Endothelial cell of umbilical vein (primary cell): ENCODE results near the gene UPP1. TPM values are rescaled to one million over a fixed set of nuclear protein-coding genes. Genes with fewer than 3 reads are reported as not detected.

ENCODE experiments used
- BruUV-seq: library from RNA; stranded (reverse); fragments of 400-500 nt; replicated peaks from 2 replicates; lab custom pipeline; 2021; lab: Mats Ljungman, UMichigan
- CTCF ChIA-PET: fragments of 300-600, 350-600 bp; sonication (Branson Sonifier 250); formaldehyde crosslinking; loops from one replicate; lab custom pipeline; 2021; ENCODE audit warnings: antibody characterized with exemption, inconsistent platforms; lab: Charles Lee
- POLR2A ChIA-PET: fragments of 300-600, 350-600 bp; sonication (Branson Sonifier 250); formaldehyde crosslinking; loops from one replicate; lab custom pipeline; 2021; ENCODE audit warnings: antibody characterized with exemption, inconsistent platforms; lab: Charles Lee
- DNase-seq: peaks from one replicate; pipeline ENCODE4 v3.0.0-alpha.2; 2011; ENCODE audit warnings: low read depth, low spot score
- FAIRE-seq: peaks from 2 replicates; lab custom pipeline; 2011; peaks lifted over from hg19 to GRCh38; lab: Jason Lieb, UNC
- H2AFZ ChIP-seq: 2 replicates; pipeline ENCODE4 v1.6.0; 2012; ENCODE audit warnings: low read depth, low read length, control low read depth, inconsistent platforms
- H3K27ac ChIP-seq: 2 replicates; pipeline ENCODE4 v1.5.1; 2011; ENCODE audit warnings: low read depth, mild to moderate bottlenecking, control low read depth, low read length, moderate library complexity; ENCODE audit not compliant: insufficient read depth
- H3K27me3 ChIP-seq, 2 experiments: 2 replicates each; pipeline versions ENCODE4 v1.6.0 to v1.6.1; 2011; ENCODE audit warnings: low read length in 2 of 2, mixed read lengths in 1 of 2; ENCODE audit not compliant: control insufficient read depth in 2 of 2, insufficient read depth in 2 of 2
- H3K36me3 ChIP-seq, 2 experiments: 2 replicates in 1 of 2; 3 replicates in 1 of 2; pipeline ENCODE4 v1.5.1; 2011; ENCODE audit warnings: low read length in 2 of 2, mild to moderate bottlenecking in 1 of 2, moderate library complexity in 1 of 2; ENCODE audit not compliant: control insufficient read depth in 2 of 2, insufficient read depth in 2 of 2; ENCODE audit errors: extremely low read depth in 1 of 2
- H3K4me1 ChIP-seq: 3 replicates; pipeline ENCODE4 v1.5.1; 2011; ENCODE audit warnings: mild to moderate bottlenecking, low read length; ENCODE audit not compliant: control insufficient read depth, insufficient read depth; ENCODE audit errors: extremely low read depth
- H3K4me2 ChIP-seq: 2 replicates; pipeline ENCODE4 v1.6.1; 2011; ENCODE audit warnings: low read length, control low read depth, mixed read lengths; ENCODE audit not compliant: insufficient read depth
- H3K4me3 ChIP-seq, 3 experiments: fragments of 200-600 bp in 1 of 3; sonication (generic), shearing (Covaris generic) in 1 of 3; replicated peaks in 1 of 3; 2 replicates each; pipeline ENCODE4 v1.5.1; 2011 to 2016; ENCODE audit warnings: control low read depth in 3 of 3, low read length in 3 of 3, mild to moderate bottlenecking in 2 of 3, inconsistent platforms in 1 of 3, low read depth in 1 of 3, moderate library complexity in 1 of 3; ENCODE audit not compliant: insufficient read depth in 1 of 3
- H3K79me2 ChIP-seq: 2 replicates; pipeline ENCODE4 v1.6.0; 2012; ENCODE audit warnings: low read length, inconsistent platforms; ENCODE audit not compliant: control insufficient read depth, insufficient read depth
- H3K9ac ChIP-seq: replicated peaks from 2 replicates; pipeline ENCODE3; 2011; ENCODE audit warnings: low read length, control low read depth; ENCODE audit not compliant: insufficient read depth; ENCODE audit errors: extremely low read depth
- H3K9me1 ChIP-seq: replicated peaks from 3 replicates; pipeline ENCODE4 v1.6.0; 2011; ENCODE audit warnings: mild to moderate bottlenecking, low read length; ENCODE audit not compliant: control insufficient read depth, insufficient read depth; ENCODE audit errors: extremely low read depth
- H3K9me3 ChIP-seq: replicated peaks from 2 replicates; pipeline ENCODE4 v1.5.1; 2012; ENCODE audit warnings: low read length, inconsistent platforms; ENCODE audit not compliant: control insufficient read depth, insufficient read depth
- H4K20me1 ChIP-seq: replicated peaks from 2 replicates; pipeline ENCODE3; 2011; ENCODE audit warnings: mild to moderate bottlenecking, low read length; ENCODE audit not compliant: control insufficient read depth, insufficient read depth; ENCODE audit errors: extremely low read depth
- EZH2 ChIP-seq: IDR thresholded peaks from 2 replicates; pipeline ENCODE4 v1.6.1; 2012; ENCODE audit warnings: borderline replicate concordance, low read depth, mild to moderate bottlenecking, moderate library complexity, low read length, inconsistent platforms; ENCODE audit not compliant: severe bottlenecking
- FOS ChIP-seq: IDR thresholded peaks from 2 replicates; pipeline ENCODE4 v1.6.1; 2011; ENCODE audit warnings: mild to moderate bottlenecking, low read length, moderate library complexity, borderline replicate concordance; ENCODE audit not compliant: insufficient read depth
- GATA2 ChIP-seq: IDR thresholded peaks from 2 replicates; pipeline ENCODE4 v1.7.0; 2011; ENCODE audit warnings: low read depth, mild to moderate bottlenecking, moderate library complexity, mixed read lengths, low read length; ENCODE audit not compliant: insufficient read length, insufficient read depth
- JUN ChIP-seq: IDR thresholded peaks from 2 replicates; pipeline ENCODE4 v1.6.1; 2011; ENCODE audit warnings: borderline replicate concordance, low read depth; ENCODE audit not compliant: insufficient read length, insufficient read depth
- MYC ChIP-seq: IDR thresholded peaks from one replicate; pipeline ENCODE4 v1.6.1; 2011; ENCODE audit warnings: mild to moderate bottlenecking, low read depth, low read length
- POLR2A ChIP-seq: IDR thresholded peaks from 2 replicates; pipeline ENCODE4 v1.6.1; 2012; ENCODE audit warnings: low read depth, mild to moderate bottlenecking, control low read depth, low read length
- POLR2AphosphoS5 ChIP-seq: IDR thresholded peaks from 2 replicates; pipeline ENCODE4 v1.6.1; 2012; ENCODE audit warnings: low read depth, mild to moderate bottlenecking, control low read depth, low read length, moderate library complexity; ENCODE audit not compliant: insufficient read depth
- dilution Hi-C: fragments of 300-500 bp; cut with MboI; formaldehyde crosslinking; loops from one replicate; pipeline ENCODE4 v1.15.0; 2019; ENCODE audit warnings: low sequenced_read_pairs; ENCODE audit not compliant: extremely low pct_ligation_motif_present
- intact Hi-C: fragments of 100-400 bp; cut with micrococcal nuclease; formaldehyde crosslinking; loops from one replicate; pipeline ENCODE4 v1.10.0; 2022
- polyA plus RNA-seq, 4 experiments: library from polyadenylated mRNA; depleted of rRNA in 3 of 4; stranded (reverse) in 3 of 4; unstranded in 1 of 4; fragments of >200 nt; gene quantifications; 2 replicates each; pipeline versions ENCODE4 v1.2.1 to v1.2.3, GENCODE V29; 2011 to 2012; ENCODE audit warnings: missing spikeins in 1 of 4
- total RNA-seq: library from RNA; stranded (reverse); gene quantifications from 2 replicates; pipeline ENCODE4 v1.2.3, GENCODE V29; 2021
- TF ChIP-seq, protein P1 (sequence below), 2 donors: IDR thresholded peaks; 1 replicate in 1 of 2; 2 replicates in 1 of 2; pipeline ENCODE4 v1.5.1; 2011; ENCODE audit warnings: low read length in 2 of 2, mild to moderate bottlenecking in 2 of 2, moderate library complexity in 2 of 2, control low read depth in 1 of 2, inconsistent platforms in 1 of 2, low read depth in 1 of 2; ENCODE audit not compliant: insufficient read depth in 1 of 2; ENCODE audit errors: extremely low read depth in 1 of 2
- TF ChIP-seq, protein P2 (sequence below): IDR thresholded peaks from 2 replicates; pipeline ENCODE4 v1.6.1; 2011; ENCODE audit not compliant: insufficient read depth, insufficient read length

The UPP1 gene
- total and polyA plus RNA-seq, 2 donors (not counting 3 experiments of a cell fraction or from before 2014, with no cell fraction given) = 60.7 to 66.0 TPM

DNA sequence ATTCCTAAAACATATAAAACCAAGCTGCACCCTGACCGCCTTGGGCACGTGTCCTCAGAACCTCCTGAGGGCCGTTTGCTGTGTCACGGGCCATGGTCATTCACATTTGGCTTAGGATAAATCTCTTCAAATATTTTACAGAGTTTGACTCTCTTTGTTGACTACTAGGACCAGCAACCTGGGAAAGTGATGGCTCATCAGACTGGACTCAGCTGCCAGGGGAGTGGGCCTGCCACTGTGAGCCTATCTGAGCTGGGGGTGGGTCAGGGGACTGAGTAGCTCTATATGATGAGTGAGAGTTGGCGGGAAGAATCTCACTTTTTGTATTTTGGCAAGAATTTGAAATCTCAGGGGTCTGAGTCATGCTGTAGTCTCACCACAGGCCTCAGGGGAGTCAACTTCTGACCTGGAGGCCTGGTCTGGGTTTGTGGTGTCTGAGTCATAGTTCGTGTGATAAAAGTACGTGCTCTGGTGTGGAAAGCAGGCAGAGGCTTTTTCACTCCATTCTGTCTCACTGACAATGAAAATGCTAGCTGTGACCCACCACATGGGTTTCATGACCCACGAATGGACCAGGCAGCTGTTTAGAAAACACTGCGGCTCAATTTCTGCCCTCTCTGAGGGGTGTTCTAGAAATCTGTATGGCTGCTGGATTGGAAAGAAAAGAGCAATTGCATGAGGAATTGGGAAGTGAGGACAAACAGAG is 4.2 kb upstream of the UPP1 start:
- H3K4me1 ChIP-seq = peaks cover 45% of the 10 kb centered on the region

More for the DNA sequence above, 4.2 kb upstream of the UPP1 start:
- Histone ChIP-seq H3K79me2 (peaks cover 8% of the 10 kb centered on the region), H3K9ac (peak overlapping the region; percentile 25), H3K9me1 (no peaks in the 10 kb centered on the region), H2AFZ (no peak overlapping the region), H4K20me1 (no peaks in the 10 kb centered on the region), H3K27me3 (no peaks in the 10 kb centered on the region), H3K4me3 (no peak overlapping the region), H3K4me2 (peak overlapping the region; percentile 10), H3K9me3 (no peaks in the 10 kb centered on the region), H3K27ac (peak overlapping the region; percentile 69), H3K36me3 (no peaks in the 10 kb centered on the region)
- FAIRE-seq (peak; percentile 92), DNase-seq (peak; percentile 90)
- intact Hi-C loops (loop anchor here (5.0 to 10.0 kb wide), 3 partner anchors 167 to 630 kb away; no protein-coding TSS in a partner anchor), dilution Hi-C loops (no loop called here)
- ChIA-PET CTCF (interaction anchor here (0.9 to 4.9 kb wide), 6 partner anchors 26 to 140 kb away, joined by 3 to 19 read pairs (median 6); no protein-coding TSS in a partner anchor), POLR2A (no interaction called here)
- BruUV-seq = no TSS peak
- TF ChIP-seq FOS (peak; percentile 99), GATA2 (peak; percentile 70), MYC (no peak), POLR2AphosphoS5 (peak; percentile 76), EZH2 (no peak), JUN (peak; percentile 96), POLR2A (no peak)
- TF ChIP-seq, protein P1, sequence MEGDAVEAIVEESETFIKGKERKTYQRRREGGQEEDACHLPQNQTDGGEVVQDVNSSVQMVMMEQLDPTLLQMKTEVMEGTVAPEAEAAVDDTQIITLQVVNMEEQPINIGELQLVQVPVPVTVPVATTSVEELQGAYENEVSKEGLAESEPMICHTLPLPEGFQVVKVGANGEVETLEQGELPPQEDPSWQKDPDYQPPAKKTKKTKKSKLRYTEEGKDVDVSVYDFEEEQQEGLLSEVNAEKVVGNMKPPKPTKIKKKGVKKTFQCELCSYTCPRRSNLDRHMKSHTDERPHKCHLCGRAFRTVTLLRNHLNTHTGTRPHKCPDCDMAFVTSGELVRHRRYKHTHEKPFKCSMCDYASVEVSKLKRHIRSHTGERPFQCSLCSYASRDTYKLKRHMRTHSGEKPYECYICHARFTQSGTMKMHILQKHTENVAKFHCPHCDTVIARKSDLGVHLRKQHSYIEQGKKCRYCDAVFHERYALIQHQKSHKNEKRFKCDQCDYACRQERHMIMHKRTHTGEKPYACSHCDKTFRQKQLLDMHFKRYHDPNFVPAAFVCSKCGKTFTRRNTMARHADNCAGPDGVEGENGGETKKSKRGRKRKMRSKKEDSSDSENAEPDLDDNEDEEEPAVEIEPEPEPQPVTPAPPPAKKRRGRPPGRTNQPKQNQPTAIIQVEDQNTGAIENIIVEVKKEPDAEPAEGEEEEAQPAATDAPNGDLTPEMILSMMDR (IDR thresholded peaks at IDR 0.05; ENCODE audit: extremely low read depth in 1 of 2, insufficient read depth in 1 of 2, low read depth in 1 of 2, low read length in 2 of 2) = no peak
- TF ChIP-seq, protein P2, sequence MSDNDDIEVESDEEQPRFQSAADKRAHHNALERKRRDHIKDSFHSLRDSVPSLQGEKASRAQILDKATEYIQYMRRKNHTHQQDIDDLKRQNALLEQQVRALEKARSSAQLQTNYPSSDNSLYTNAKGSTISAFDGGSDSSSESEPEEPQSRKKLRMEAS = no peak
